ENCODE data around the gene MYCBP2.
"Not testable (repeated sequence)": the region's sequence is repeated elsewhere in the genome, so short reads cannot be mapped to it uniquely, and the experiment has no call there.

MYCBP2 gene

DNA sequence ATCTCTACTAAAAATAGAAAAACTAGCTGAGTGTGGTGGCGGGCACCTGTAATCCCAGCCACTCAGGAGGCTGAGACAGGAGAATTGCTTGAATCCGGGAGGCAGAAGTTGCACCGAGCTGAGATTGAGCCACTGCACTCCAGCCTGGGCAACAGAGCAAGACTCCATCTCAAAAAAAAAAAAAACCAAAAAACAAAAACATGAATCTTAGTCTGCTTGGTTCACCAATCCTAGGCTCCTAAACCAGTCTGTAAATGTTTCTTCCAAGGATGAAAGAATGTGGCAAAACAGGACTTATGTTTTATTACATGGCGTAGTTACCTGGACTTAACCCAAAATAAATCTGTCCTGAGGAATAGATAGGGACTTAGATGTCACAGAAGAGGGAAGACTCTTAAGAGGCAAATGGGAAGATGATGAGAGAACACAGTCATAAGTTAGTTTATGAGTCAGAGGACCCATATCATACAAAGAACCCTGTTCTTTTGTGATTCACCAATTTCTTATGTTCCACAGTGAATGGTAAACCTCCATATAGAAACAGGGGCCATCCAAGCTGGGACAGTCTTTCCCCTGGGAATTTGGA is 293.1 kb downstream of the MYCBP2 start:
- DNase-seq (ENCODE audit: low spot score): no peak

DNA sequence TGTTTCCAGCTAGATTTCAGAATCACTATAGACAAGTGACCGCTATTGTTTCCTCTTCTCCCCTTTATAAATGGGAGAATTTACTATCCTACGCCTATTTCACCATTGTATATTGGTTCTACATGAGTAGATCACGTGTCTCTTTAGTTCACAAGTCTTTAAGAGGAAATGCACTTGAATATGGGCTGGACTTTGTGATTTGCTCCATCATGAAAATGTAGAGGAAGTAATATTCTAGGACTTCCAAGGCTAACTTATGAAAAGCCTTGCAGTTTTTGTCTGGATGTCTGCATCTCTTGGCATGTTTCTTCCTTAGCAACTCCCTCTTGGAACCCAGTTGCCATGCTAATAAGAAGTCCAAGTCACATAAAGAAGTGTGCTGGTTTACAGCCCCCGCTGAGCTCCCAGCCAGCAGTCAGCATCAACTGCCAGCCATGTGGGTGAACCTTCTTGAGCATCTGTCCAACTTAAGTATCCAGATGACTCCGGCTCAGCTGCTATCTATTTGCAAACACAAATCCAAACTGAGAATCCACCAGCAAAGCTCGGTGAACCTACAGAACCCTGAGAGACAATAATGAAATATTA is 295.1 kb downstream of the MYCBP2 start:
- no peak for DNase-seq (ENCODE audit: low spot score)

DNA sequence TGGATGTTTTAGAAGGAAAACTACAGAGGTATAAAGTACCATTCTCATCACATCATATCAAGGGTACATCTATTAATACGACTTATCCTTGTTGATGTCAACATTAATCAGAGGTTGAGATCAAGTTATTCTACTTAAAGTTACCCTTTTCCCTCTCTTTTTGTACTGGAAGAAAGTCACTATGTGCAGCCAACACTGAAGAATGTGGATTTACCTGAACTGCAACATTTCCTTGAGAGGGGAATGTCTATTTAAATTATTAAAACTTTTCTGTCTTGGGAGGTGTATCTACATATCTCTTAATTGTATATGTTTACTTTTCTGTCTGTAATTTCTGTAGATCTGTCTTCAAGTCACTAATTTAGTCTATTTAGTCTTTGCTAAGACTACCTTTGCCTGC is 297.5 kb downstream of the MYCBP2 start:
- DNase-seq (ENCODE audit: low spot score): no peak

- no peak for DNase-seq (ENCODE audit: low spot score)
Measured at GRCh38 chr13:77028202-77028601, 298.7 kb downstream of the MYCBP2 start.

GRCh38 chr13:77026861-77027621 is 299.9 kb downstream of the MYCBP2 start, which contains the start of gene FBXL3:
Gene FBXL3, minus strand, starts transcription at chr13:77027159. Its CDS starts 5,299 bp downstream, at chr13:77021860.
- peak; percentile 74 for DNase-seq (ENCODE audit: low spot score)

GRCh38 chr13:77026255-77026860 is 300.5 kb downstream of the MYCBP2 start:
- DNase-seq (ENCODE audit: low spot score): peak; percentile 40

DNA sequence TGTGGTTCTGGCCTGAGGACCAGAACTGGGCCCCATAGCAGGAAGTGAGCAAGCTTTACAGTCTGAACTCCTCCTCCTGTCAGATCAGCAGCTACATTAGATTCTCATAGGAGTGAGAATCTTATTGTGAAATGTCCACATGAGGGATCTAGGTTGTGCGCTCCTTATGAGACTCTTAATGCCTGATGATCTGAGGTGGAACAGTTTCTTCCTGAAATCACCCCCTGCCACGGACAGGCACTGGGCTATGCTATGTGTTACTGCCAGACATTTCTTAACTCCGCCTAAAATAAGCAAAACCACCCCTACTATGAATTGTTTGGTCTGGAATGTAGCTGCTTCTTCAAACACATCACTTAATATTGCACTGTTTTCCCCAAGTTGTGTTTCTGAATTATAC is 304.6 kb downstream of the MYCBP2 start:
- DNase-seq (ENCODE audit: low spot score): no peak

GRCh38 chr13:77019756-77020155 is 307.1 kb downstream of the MYCBP2 start:
- no peak for DNase-seq (ENCODE audit: low spot score)

DNA sequence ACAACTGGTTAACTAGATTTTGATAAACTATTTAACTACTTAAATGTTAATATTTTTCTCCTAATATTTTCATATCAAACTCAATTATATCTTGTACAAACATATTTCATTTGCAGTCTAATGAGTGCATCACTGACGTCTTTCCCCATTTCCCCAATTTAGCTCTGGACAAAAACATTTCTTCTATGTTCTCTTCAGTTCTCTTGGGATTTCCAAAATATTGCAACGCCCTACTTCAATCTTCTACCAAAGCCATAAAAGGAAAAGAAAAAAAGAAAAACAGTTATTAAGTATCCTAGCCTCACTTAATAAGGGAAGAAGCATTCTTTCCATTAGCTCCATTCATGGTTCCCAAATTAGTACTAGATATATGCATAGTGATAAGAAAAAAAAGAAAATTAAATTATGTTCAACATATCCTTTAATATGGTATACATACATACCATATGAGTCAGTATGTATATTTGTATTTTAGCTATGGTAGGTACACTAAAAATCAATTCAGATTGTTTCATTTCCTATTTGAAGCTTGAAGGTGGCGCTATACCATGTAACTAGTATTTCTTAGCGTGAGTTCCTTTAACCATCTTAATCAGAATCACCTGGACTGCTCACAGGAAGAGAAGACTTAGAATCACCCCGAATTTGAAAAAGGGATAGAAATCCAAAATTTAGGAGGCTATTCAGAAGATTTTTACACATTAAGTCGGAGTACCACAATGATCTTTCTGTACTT is 309.8 kb downstream of the MYCBP2 start:
- no peak for DNase-seq (ENCODE audit: low spot score)

- DNase-seq (ENCODE audit: low spot score): no peak
Measured at GRCh38 chr13:77016251-77016812, 310.6 kb downstream of the MYCBP2 start.

DNA sequence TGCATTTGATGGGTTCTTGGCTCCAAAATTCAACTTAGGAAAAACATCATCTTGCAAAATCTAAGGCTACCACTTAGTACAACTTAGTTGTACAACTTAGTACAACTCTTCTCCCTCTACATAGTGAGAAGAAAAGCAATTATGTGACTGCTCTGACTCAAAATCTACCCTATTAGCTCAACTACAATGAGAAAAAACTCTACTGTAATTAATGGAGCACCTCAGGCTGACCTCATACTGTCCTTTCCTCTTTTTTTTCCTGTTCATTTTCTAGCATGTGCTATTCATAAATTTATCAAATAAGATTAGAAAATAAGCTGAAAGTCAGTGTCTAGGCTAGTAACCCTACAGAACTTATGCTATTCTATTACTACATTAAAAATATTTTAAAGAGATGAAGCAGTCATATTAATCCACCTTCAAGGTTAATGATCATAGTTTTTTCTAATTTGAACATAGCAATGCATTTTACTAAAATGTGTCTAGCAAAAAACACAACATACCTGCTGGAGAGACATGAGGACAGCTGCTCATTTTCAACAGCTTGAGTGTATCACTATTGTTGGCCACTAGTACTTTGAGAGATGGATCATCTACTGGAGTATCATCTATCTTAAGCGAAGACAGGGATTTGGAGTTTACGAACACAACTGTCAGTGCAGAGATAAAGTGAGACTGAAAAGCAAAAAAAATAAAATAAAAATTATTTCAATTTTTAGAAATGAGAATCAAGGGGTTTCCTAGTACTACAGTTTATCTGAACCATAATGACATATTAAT is 311.8 kb downstream of the MYCBP2 start:
- no peak for DNase-seq (ENCODE audit: low spot score)

- no peak for DNase-seq (ENCODE audit: low spot score)
Measured at GRCh38 chr13:77013853-77014542, 312.9 kb downstream of the MYCBP2 start.

DNA sequence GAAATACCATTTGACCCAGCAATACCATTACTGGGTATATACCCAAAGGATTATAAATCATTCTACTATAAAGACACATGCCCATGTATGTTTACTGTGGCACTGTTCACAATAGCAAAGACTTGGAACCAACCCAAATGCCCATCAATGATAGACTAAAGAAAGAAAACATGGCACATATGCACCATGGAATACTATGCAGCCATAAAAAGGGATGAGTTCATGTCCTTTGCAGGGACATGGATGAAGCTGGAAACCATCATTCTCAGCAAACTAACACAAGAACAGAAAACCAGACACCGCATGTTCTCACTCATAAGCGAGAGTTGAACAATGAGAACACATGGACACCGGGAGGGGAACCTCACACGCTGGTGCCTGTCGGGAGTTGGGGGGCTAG is 317.2 kb downstream of the MYCBP2 start:
- DNase-seq (ENCODE audit: low spot score): not testable (repeated sequence)

GRCh38 chr13:77009011-77009410 is 317.9 kb downstream of the MYCBP2 start:
- no peak for DNase-seq (ENCODE audit: low spot score)

GRCh38 chr13:77008337-77008736 is 318.6 kb downstream of the MYCBP2 start:
- not testable (repeated sequence) for DNase-seq (ENCODE audit: low spot score)

GRCh38 chr13:77002590-77003190 is 324.2 kb downstream of the MYCBP2 start:
- DNase-seq (ENCODE audit: low spot score): peak; percentile 12

GRCh38 chr13:77001963-77002587 is 324.8 kb downstream of the MYCBP2 start:
- DNase-seq (ENCODE audit: low spot score): no peak

DNA sequence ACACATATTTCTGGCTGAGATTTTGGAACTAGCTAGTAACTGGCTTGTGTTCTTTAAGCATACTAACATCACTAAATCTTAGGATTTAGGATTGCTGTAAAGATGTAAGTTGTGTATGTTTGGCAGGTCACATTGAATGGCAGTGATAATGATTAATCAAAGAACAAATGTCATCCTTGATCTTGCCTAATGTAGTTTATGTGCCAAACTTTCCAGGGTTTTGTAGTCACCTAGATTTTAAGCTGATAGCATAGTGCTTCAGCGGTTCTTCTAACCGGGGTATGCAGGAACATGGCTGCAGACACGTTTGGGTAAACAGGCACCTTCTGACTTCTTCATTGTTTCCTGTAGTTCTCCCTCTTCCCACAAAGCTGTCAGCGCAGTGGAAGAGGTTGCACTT is 325.4 kb downstream of the MYCBP2 start:
- no peak for DNase-seq (ENCODE audit: low spot score)

- DNase-seq (ENCODE audit: low spot score): no peak
Measured at GRCh38 chr13:77000475-77000874, 326.4 kb downstream of the MYCBP2 start.

Measured in HuH-7 (cell line).